ENCODE data around the gene SEMA3C.

The SEMA3C gene

GRCh38 chr7:80946858-80947257, 28.0 kb upstream of the SEMA3C start:
- Histone ChIP-seq H3K4me3 (ENCODE audit: low read depth, low read length) (no peak overlapping the region), H3K36me3 (ENCODE audit: control insufficient read depth, insufficient read depth, low read length) (no peaks in the 10 kb centered on the region), H3K4me1 (no peaks in the 10 kb centered on the region), H2AFZ (no peak overlapping the region), H3K79me2 (no peaks in the 10 kb centered on the region), H3K9me3 (ENCODE audit: control insufficient read depth, low read length) (no peaks in the 10 kb centered on the region), H3K27me3 (ENCODE audit: control insufficient read depth, insufficient read depth, low read length) (peaks cover 4% of the 10 kb centered on the region), H3K4me2 (ENCODE audit: low read length) (no peak overlapping the region), H3K9ac (no peak overlapping the region), H3K27ac (no peak overlapping the region)
- TF ChIP-seq CTCF (IDR thresholded peaks at IDR 0.05) = no peak

GRCh38 chr7:80945976-80946375, 27.1 kb upstream of the SEMA3C start:
- no peak overlapping the region for H3K27ac ChIP-seq
- TF ChIP-seq CTCF (IDR thresholded peaks at IDR 0.05) = no peak
- H3K9ac ChIP-seq = no peak overlapping the region
- no peaks in the 10 kb centered on the region for H3K79me2 ChIP-seq
- no peak overlapping the region for H3K4me3 ChIP-seq (ENCODE audit: low read depth, low read length)
- peaks cover 4% of the 10 kb centered on the region for H3K27me3 ChIP-seq (ENCODE audit: control insufficient read depth, insufficient read depth, low read length)
- no peaks in the 10 kb centered on the region for H3K4me1 ChIP-seq
- no peak overlapping the region for H2AFZ ChIP-seq
- H3K4me2 ChIP-seq (ENCODE audit: low read length) = no peak overlapping the region
- H3K9me3 ChIP-seq (ENCODE audit: control insufficient read depth, low read length) = no peaks in the 10 kb centered on the region
- H3K36me3 ChIP-seq (ENCODE audit: control insufficient read depth, insufficient read depth, low read length) = no peaks in the 10 kb centered on the region

- H3K36me3 ChIP-seq (ENCODE audit: control insufficient read depth, insufficient read depth, low read length) = no peaks in the 10 kb centered on the region
- H3K9me3 ChIP-seq (ENCODE audit: control insufficient read depth, low read length) = no peaks in the 10 kb centered on the region
- no peak overlapping the region for H3K27ac ChIP-seq
- TF ChIP-seq CTCF (IDR thresholded peaks at IDR 0.05) = no peak
- peaks cover 4% of the 10 kb centered on the region for H3K27me3 ChIP-seq (ENCODE audit: control insufficient read depth, insufficient read depth, low read length)
- no peak overlapping the region for H3K4me2 ChIP-seq (ENCODE audit: low read length)
- H3K4me3 ChIP-seq (ENCODE audit: low read depth, low read length) = no peak overlapping the region
- no peak overlapping the region for H3K9ac ChIP-seq
- H2AFZ ChIP-seq = no peak overlapping the region
- no peaks in the 10 kb centered on the region for H3K4me1 ChIP-seq
- no peaks in the 10 kb centered on the region for H3K79me2 ChIP-seq
Observed at GRCh38 chr7:80943342-80943741, 24.5 kb upstream of the SEMA3C start.

GRCh38 chr7:80942261-80943041, 23.6 kb upstream of the SEMA3C start:
- Histone ChIP-seq H3K4me1 (no peaks in the 10 kb centered on the region), H2AFZ (no peak overlapping the region), H3K79me2 (no peaks in the 10 kb centered on the region), H3K36me3 (ENCODE audit: control insufficient read depth, insufficient read depth, low read length) (no peaks in the 10 kb centered on the region), H3K27ac (no peak overlapping the region), H3K9ac (no peak overlapping the region), H3K9me3 (ENCODE audit: control insufficient read depth, low read length) (no peaks in the 10 kb centered on the region), H3K27me3 (ENCODE audit: control insufficient read depth, insufficient read depth, low read length) (peaks cover 4% of the 10 kb centered on the region), H3K4me3 (ENCODE audit: low read depth, low read length) (no peak overlapping the region), H3K4me2 (ENCODE audit: low read length) (no peak overlapping the region)
- no peak for TF ChIP-seq CTCF (IDR thresholded peaks at IDR 0.05)

- Histone ChIP-seq H3K9ac (no peak overlapping the region), H3K27me3 (ENCODE audit: control insufficient read depth, insufficient read depth, low read length) (peaks cover 4% of the 10 kb centered on the region), H3K4me1 (no peaks in the 10 kb centered on the region), H3K79me2 (no peaks in the 10 kb centered on the region), H2AFZ (no peak overlapping the region), H3K4me3 (ENCODE audit: low read depth, low read length) (no peak overlapping the region), H3K27ac (no peak overlapping the region), H3K4me2 (ENCODE audit: low read length) (no peak overlapping the region), H3K36me3 (ENCODE audit: control insufficient read depth, insufficient read depth, low read length) (no peaks in the 10 kb centered on the region), H3K9me3 (ENCODE audit: control insufficient read depth, low read length) (no peaks in the 10 kb centered on the region)
- no peak for TF ChIP-seq CTCF (IDR thresholded peaks at IDR 0.05)
Observed at GRCh38 chr7:80941208-80941758, 22.4 kb upstream of the SEMA3C start.

Measured in parathyroid adenoma (tissue), 2 donors.